WTC11 (cell line): ENCODE results near the gene CALCA.

ENCODE experiments used
- EMX1 ChIP-seq: fragments of 250-450 bp; sonication (Bioruptor Pico); IDR thresholded peaks from 2 replicates; pipeline ENCODE4 v1.8.0; 2021; ENCODE audit warnings: mild to moderate bottlenecking
- ETV6 ChIP-seq: sonication (generic); formaldehyde crosslinking; IDR thresholded peaks from 2 replicates; pipeline ENCODE4 v1.8.1; 2022; ENCODE audit warnings: mild to moderate bottlenecking, missing genetic modification reagents
- HMGA2 ChIP-seq: fragments of 250-450 bp; sonication (Bioruptor Pico); IDR thresholded peaks from 2 replicates; pipeline ENCODE4 v1.4.0; 2021; ENCODE audit warnings: mild to moderate bottlenecking, moderate library complexity
- KAT7 ChIP-seq: sonication (generic); formaldehyde crosslinking; IDR thresholded peaks from 2 replicates; pipeline ENCODE4 v1.8.1; 2023; ENCODE audit warnings: missing genetic modification reagents, mild to moderate bottlenecking, borderline replicate concordance
- NFYB ChIP-seq: sonication (generic); formaldehyde crosslinking; conservative IDR thresholded peaks from 2 replicates; pipeline ENCODE4 v1.8.0; 2022; ENCODE audit warnings: low read depth, missing genetic modification reagents
- NR2C2 ChIP-seq: sonication (generic); formaldehyde crosslinking; IDR thresholded peaks from 2 replicates; pipeline ENCODE4 v1.8.0; 2022; ENCODE audit warnings: mild to moderate bottlenecking, missing genetic modification reagents
- SP1 ChIP-seq: sonication (generic); formaldehyde crosslinking; conservative IDR thresholded peaks from 2 replicates; pipeline ENCODE4 v1.8.1; 2022; ENCODE audit warnings: missing genetic modification reagents
- TP53 ChIP-seq: sonication (generic); formaldehyde crosslinking; IDR thresholded peaks from 2 replicates; pipeline ENCODE4 v1.8.1; 2023; ENCODE audit warnings: mild to moderate bottlenecking, missing genetic modification reagents
- ZNF138 ChIP-seq: sonication (generic); formaldehyde crosslinking; conservative IDR thresholded peaks from 2 replicates; pipeline ENCODE4 v1.8.1; 2022; ENCODE audit warnings: mild to moderate bottlenecking, moderate library complexity, missing genetic modification reagents
- ZNF232 ChIP-seq: sonication (generic); formaldehyde crosslinking; IDR thresholded peaks from 2 replicates; pipeline ENCODE4 v1.8.0; 2022; ENCODE audit warnings: mild to moderate bottlenecking, missing genetic modification reagents
- ZNF317 ChIP-seq: sonication (generic); formaldehyde crosslinking; IDR thresholded peaks from 2 replicates; pipeline ENCODE4 v1.8.1; 2023; ENCODE audit warnings: low read depth, mild to moderate bottlenecking, moderate library complexity, missing genetic modification reagents, borderline replicate concordance
- TF ChIP-seq, protein P1 (sequence below): fragments of 200-600 bp; IDR thresholded peaks from 2 replicates; pipeline ENCODE4 v1.8.0; 2022; ENCODE audit warnings: antibody characterized with exemption
- TF ChIP-seq, protein P2 (sequence below): sonication (generic); formaldehyde crosslinking; conservative IDR thresholded peaks from 2 replicates; pipeline ENCODE4 v1.8.1; 2023; ENCODE audit warnings: mild to moderate bottlenecking, low read depth, missing genetic modification reagents, moderate library complexity
- TF ChIP-seq, protein P3 (sequence below): sonication (generic); formaldehyde crosslinking; conservative IDR thresholded peaks from 2 replicates; pipeline ENCODE4 v1.8.1; 2022; ENCODE audit warnings: mild to moderate bottlenecking, missing genetic modification reagents

DNA sequence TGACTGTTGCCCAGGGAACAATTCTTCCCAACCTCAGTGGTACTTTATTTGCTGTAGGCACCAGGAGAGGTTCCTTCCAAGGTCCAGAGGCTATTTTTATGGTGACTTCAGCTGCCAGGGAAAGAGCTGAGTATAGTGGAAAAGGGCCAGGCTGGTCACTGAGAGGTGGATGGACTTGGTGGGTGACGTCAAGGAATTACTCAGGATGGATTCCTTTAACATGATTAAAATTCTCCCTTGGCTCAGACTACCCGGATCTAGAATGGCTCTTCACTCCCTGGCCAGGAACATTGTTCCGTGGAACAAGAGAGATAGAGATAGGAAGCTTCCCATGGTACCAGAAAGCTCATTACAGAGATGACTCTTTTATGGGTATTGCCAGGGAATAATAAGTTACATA is 8.7 kb upstream of the CALCA start:
- no peak for TF ChIP-seq ETV6 (CRISPR knock-in tag)
- TF ChIP-seq, protein P1, sequence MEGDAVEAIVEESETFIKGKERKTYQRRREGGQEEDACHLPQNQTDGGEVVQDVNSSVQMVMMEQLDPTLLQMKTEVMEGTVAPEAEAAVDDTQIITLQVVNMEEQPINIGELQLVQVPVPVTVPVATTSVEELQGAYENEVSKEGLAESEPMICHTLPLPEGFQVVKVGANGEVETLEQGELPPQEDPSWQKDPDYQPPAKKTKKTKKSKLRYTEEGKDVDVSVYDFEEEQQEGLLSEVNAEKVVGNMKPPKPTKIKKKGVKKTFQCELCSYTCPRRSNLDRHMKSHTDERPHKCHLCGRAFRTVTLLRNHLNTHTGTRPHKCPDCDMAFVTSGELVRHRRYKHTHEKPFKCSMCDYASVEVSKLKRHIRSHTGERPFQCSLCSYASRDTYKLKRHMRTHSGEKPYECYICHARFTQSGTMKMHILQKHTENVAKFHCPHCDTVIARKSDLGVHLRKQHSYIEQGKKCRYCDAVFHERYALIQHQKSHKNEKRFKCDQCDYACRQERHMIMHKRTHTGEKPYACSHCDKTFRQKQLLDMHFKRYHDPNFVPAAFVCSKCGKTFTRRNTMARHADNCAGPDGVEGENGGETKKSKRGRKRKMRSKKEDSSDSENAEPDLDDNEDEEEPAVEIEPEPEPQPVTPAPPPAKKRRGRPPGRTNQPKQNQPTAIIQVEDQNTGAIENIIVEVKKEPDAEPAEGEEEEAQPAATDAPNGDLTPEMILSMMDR, result no peak
- no peak for TF ChIP-seq NFYB (CRISPR knock-in tag)
- TF ChIP-seq TP53 (CRISPR knock-in tag), result no peak
- no peak for TF ChIP-seq ZNF317 (CRISPR knock-in tag)
- TF ChIP-seq, protein P2, sequence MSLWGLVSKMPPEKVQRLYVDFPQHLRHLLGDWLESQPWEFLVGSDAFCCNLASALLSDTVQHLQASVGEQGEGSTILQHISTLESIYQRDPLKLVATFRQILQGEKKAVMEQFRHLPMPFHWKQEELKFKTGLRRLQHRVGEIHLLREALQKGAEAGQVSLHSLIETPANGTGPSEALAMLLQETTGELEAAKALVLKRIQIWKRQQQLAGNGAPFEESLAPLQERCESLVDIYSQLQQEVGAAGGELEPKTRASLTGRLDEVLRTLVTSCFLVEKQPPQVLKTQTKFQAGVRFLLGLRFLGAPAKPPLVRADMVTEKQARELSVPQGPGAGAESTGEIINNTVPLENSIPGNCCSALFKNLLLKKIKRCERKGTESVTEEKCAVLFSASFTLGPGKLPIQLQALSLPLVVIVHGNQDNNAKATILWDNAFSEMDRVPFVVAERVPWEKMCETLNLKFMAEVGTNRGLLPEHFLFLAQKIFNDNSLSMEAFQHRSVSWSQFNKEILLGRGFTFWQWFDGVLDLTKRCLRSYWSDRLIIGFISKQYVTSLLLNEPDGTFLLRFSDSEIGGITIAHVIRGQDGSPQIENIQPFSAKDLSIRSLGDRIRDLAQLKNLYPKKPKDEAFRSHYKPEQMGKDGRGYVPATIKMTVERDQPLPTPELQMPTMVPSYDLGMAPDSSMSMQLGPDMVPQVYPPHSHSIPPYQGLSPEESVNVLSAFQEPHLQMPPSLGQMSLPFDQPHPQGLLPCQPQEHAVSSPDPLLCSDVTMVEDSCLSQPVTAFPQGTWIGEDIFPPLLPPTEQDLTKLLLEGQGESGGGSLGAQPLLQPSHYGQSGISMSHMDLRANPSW, result no peak
- TF ChIP-seq KAT7 (CRISPR knock-in tag), result no peak
- no peak for TF ChIP-seq SP1 (CRISPR knock-in tag)
- TF ChIP-seq, protein P3, sequence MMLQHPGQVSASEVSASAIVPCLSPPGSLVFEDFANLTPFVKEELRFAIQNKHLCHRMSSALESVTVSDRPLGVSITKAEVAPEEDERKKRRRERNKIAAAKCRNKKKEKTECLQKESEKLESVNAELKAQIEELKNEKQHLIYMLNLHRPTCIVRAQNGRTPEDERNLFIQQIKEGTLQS (CRISPR knock-in tag), result no peak
- TF ChIP-seq EMX1 (CRISPR knock-in tag), result no peak
- TF ChIP-seq NR2C2 (CRISPR knock-in tag), result no peak
- TF ChIP-seq HMGA2, result no peak
- no peak for TF ChIP-seq ZNF138
- no peak for TF ChIP-seq ZNF232
